Left cardiac atrium (tissue), 4 donors: ENCODE data around the gene AGPAT4. TPM values are rescaled to one million over a fixed set of nuclear protein-coding genes. Genes with fewer than 3 reads are reported as not detected.

Source experiments
- ATAC-seq, 2 donors: fragments of 200-7000 bp; cut with Tn5 transposase; one replicate each; pipeline ENCODE4 v1.9.1; 2020; ENCODE audit warnings: mild to moderate bottlenecking in 2 of 2, moderate library complexity in 2 of 2
- DNase-seq: peaks from one replicate; pipeline ENCODE4 v3.0.0-alpha.2; 2020
- intact Hi-C, 2 donors: fragments of 100-400 bp; cut with DNase I; formaldehyde crosslinking; loops; one replicate each; pipeline versions ENCODE4 v1.14.1 to v1.15.1; 2022 to 2023
- total RNA-seq, 2 donors: library from RNA; stranded (reverse); fragmentation: NEBNext Ultra II Directional; extraction: Animal tissue kit (Norgen Biotek cat#: 25700); gene quantifications; one replicate each; pipeline ENCODE4 v1.2.1, GENCODE V29; 2021
- donor health status: DM: no; HTN: yes; CAD: no.
- donor health status: DM: no; HTN: yes; CAD: no; lungs with severe emphysema.
- donor health status: DM: yes; HTN: yes; CAD: no.
- donor health status: Dilated cardiomyopathy.

Gene AGPAT4
- total RNA-seq, 2 donors from 2014 or later, result 2.9 to 4.6 TPM

GRCh38 chr6:161109366-161109765 lies 164.5 kb downstream of the AGPAT4 start:
- no peak for ATAC-seq
- DNase-seq, result no peak
- intact Hi-C loops, result no loop called here

DNA sequence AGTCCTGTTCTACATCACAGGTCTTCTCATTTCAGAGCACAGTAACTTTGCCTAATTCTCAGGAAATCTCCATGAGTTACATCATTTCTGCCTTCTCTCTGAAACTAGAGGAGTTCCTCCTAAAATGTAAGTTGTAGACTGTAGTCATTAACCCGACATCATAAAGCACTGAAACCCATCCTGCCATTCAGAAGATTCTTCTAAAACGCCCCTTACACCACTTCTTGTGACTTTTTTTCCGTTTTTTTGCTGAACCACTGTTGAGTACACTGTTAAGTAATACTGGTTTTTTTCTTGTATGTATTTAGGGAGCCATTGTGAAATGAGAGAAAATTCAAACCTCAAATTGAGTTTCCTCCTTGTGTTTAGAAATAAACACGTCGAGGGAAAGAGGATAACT lies 164.9 kb downstream of the AGPAT4 start:
- intact Hi-C loops, result no loop called here
- ATAC-seq, result no peak
- DNase-seq, result no peak

GRCh38 chr6:161107779-161108730 lies 165.8 kb downstream of the AGPAT4 start:
- intact Hi-C loops, result no loop called here
- no peak for DNase-seq
- no peak for ATAC-seq

GRCh38 chr6:161105408-161105807 lies 168.5 kb downstream of the AGPAT4 start:
- ATAC-seq (no peak), DNase-seq (no peak)
- intact Hi-C loops, result no loop called here

DNA sequence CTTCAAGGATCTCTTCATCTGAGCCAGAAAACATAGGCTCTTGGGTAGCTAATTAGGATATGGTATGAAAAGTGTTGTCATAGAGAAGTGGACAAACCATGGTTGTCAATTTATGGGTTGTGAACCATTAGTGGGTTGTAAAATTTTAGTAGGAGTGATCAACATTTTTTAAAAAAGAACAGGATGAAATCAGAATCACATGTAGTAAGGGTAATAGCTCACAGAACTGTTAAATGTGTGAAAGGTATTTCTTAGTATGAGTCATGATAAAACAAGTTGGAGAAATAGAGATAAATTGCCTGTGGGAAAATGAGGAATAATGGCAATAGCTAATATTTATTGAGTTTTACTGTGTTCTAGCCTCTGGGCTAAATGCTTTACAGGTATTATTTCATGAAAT lies 168.9 kb downstream of the AGPAT4 start:
- intact Hi-C loops, result loop anchor here in 1 of 2 donors (5.0 kb wide), 1 partner anchor 267 kb away; no protein-coding TSS in a partner anchor
- ATAC-seq, result no peak

GRCh38 chr6:161103475-161103874 lies 170.4 kb downstream of the AGPAT4 start:
- ATAC-seq, result no peak
- no peak for DNase-seq
- intact Hi-C loops, result loop anchor here in 1 of 2 donors (5.0 kb wide), 1 partner anchor 269 kb away; no protein-coding TSS in a partner anchor

More for the DNA sequence above, 168.9 kb downstream of the AGPAT4 start:
- DNase-seq, result no peak

DNA sequence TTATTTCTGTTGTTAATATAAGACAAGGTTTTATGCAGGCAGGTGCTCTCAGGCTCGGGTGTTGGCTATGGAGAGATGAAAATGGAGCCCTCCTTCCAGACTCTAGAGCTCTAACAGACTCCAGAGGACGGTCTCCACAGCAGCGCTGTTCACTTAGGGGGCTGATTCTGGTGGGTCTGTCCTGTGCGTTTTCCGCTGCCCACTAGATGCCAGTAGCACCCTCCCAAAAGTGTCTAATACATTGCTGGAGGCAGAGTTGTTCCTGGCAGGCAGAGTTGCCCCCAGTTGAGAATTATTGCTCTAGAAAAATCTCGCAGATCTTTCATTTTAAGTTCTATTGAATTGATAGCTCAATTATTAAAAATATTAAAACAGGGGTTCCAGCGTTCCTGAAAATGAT lies 172.3 kb downstream of the AGPAT4 start:
- DNase-seq (no peak), ATAC-seq (no peak)
- intact Hi-C loops, result loop anchor here in 1 of 2 donors (5.0 kb wide), 1 partner anchor 271 kb away; no protein-coding TSS in a partner anchor

GRCh38 chr6:161100072-161100471 lies 173.8 kb downstream of the AGPAT4 start:
- ATAC-seq (no peak), DNase-seq (no peak)
- intact Hi-C loops, result loop anchor here in 1 of 2 donors (5.0 kb wide), 1 partner anchor 272 kb away; no protein-coding TSS in a partner anchor

DNA sequence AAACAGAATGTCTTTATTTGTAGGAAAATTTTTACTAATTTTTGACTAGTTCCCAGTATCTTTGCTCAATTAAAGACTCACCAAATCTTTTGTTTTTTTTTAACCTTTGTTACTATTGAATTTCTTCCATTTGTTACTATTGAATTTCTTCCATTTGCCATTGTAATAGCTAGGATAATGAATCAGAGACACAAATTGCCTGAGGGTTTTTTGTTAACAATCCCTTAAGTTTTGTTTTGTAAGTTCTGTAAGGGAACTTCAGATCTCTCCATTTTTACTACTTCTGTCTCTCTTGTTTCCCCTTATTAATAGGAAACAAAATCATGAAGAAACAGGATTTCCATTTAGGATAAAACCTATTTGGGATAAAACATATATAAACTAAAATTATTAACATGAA lies 177.9 kb downstream of the AGPAT4 start:
- ATAC-seq, result no peak
- no peak for DNase-seq
- intact Hi-C loops, result no loop called here

GRCh38 chr6:161094955-161095354 lies 178.9 kb downstream of the AGPAT4 start:
- DNase-seq (no peak), ATAC-seq (no peak)
- intact Hi-C loops, result no loop called here

DNA sequence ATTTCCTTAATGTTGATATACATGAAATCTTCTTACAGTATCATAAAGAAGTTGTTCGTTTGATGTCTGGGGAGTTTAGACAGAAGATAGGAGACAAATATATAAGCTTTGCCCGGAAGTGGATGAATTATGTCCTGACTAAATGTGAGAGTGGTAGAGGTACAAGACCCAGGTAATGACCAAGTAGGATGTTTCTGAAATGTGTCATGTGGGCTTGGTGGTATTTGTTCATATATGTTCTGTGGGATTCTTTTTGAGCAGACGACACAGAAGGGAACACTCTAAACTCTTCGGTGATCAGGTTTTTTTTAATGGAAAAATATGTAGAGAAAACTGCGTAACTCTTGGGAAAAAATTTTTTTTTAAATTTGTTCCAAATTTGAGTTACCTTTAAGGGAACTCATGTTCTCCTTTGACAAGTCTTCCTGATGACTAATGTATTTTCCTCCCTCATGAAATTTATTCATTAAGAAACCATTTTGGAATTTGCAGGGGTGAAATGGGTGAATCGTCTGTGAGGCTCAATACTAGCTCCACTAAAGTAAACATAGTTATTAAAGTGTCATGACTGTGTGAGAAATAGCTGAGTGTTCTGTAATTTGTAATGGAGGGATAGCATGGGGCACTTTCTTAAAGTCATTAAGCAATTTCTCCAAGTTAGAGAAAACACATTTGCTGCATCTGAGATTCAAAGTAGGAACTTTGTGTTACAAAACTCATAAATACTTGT lies 181.7 kb downstream of the AGPAT4 start:
- DNase-seq, result no peak
- intact Hi-C loops, result no loop called here
- no peak for ATAC-seq

GRCh38 chr6:161091151-161091550 lies 182.7 kb downstream of the AGPAT4 start:
- no peak for ATAC-seq
- no peak for DNase-seq
- intact Hi-C loops, result no loop called here

DNA sequence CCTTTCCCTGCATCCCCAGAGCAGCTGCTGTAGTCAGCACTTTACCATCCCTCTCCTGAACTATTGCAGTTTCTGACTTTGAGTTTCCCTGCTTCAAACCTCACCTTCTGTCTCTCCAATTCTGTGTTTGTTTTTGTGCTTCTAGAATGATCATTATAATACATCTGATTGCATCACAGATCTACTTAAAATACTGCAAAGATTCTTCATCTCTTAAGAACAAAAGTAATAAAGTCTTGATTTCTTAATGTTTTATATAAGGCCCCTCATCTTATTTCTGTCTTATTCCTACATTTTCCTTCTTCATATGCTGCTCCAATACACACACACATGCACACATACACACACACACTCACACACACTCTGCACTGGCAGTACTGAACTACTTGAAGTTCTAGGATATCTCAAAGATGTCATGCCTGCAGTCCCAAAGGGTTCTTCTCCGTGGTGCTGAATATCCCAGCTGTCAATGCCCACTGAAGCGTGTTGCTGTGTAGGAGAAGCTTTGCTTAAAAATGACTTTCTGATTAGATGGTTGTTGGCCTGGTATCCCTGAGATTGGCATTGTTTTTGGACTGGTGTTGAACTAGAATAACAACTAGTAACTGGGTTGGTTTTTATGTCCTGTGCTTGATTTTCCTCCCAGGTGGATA lies 185.1 kb downstream of the AGPAT4 start:
- no peak for DNase-seq
- no peak for ATAC-seq
- intact Hi-C loops, result no loop called here

DNA sequence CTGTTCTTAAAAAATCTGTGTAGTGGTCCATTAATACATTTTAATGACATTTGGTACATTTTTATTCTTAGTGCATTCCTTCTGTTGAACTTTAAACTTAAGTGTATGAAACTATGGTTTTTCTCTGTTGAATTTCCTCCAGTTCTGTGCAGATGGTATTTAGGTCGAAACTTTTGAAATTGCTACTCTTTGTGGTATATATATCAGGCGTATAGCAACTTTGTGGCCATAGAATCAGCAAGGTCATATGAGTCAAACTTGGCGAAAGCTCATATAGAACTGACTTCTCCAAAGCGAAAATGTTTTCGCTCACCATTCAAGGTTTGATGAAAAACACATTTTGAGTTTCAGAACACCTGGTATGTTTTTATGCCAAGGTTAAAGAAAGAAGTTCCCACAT lies 188.6 kb downstream of the AGPAT4 start:
- intact Hi-C loops, result no loop called here
- no peak for DNase-seq
- ATAC-seq, result no peak

GRCh38 chr6:161082215-161082614 lies 191.6 kb downstream of the AGPAT4 start:
- intact Hi-C loops, result no loop called here
- DNase-seq (no peak), ATAC-seq (no peak)

DNA sequence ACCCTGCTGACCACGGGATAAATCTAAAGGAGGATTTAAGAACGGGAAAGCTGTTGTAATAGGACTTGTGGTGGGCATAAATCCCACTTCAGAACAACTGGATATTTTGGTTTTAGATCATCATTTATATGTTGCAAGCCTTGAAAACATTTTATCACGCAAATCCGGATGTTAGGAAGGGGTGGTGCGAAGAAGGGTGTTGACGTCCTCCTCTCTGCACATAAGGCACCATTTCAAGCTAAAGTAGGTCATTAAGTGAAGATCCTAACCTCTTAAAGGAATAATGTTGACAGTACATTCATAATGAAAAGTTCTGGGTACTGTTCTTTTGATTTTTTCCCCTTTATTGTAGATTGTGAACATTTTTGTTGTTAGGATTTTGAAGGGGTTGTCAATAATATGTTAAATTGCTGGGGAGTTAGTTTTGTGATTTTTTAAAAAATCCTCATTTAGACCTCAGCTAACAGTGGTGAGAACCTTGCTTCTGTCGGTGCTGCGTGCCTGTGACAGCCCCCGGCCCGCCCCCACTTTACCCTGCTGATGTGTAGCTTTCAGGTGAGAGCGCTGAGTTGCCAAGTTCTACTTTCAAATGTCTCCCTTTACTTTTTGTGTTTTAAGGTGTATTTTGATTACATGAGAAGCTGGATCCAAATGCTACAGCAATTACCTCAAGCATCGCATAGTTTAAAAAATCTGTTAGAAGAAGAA lies 193.4 kb downstream of the AGPAT4 start:
- intact Hi-C loops, result no loop called here
- no peak for DNase-seq
- no peak for ATAC-seq
